Measurements from ENCODE around the gene TMC2. TPM values are rescaled to one million over a fixed set of nuclear protein-coding genes. Genes with fewer than 3 reads are reported as not detected.

Gene TMC2
- total RNA-seq, 2 donors from 2014 or later = 0.26 TPM; not detected in 1

DNA sequence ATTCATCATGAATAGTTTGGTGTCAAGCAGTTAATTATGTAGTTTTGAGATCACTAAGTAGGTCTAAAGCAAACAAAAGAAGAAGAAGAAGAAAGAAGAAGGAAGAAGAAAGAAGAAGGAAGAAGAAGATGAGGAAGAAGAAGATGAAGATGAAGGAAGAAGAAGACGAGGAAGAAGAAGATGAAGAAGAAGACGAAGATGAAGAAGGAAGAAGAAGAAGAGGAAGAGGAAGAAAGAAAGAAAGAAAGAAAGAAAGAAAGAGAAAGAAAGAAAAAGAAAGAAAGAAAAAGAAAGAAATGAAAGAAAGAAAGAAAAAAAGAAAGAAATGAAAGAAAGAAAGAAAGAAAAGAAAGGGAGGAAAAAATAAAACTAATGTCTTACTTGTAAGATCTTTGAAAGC is 9.2 kb downstream of the TMC2 start:
- no peaks in the 10 kb centered on the region for H3K36me3 ChIP-seq (replicated peaks in 1 of 2; ENCODE audit: insufficient read depth in 1 of 2, low read depth in 2 of 2)

GRCh38 chr20:2557873-2558580 is 21.7 kb downstream of the TMC2 start:
- intact Hi-C loops (cut with DNase I) = no loop called here
- Histone ChIP-seq H3K27me3 (peaks cover 0 to 11% of the 10 kb centered on the region in 2 donors), H3K4me1 (peaks cover 10% of the 10 kb centered on the region), H3K4me3 (no peak overlapping the region), H3K9me3 (no peaks in the 10 kb centered on the region), H3K36me3 (replicated peaks in 1 of 2; ENCODE audit: insufficient read depth in 1 of 2, low read depth in 2 of 2) (no peaks in the 10 kb centered on the region), H3K27ac (no peak overlapping the region)
- no peak for TF ChIP-seq POLR2A (IDR thresholded peaks at IDR 0.05)
- TF ChIP-seq CTCF (IDR thresholded peaks at IDR 0.05) = no peak
- 19 to 68% methylated on average over 5 to 22 of the region's 22 CpGs for WGBS, 2 donors
- DNase-seq (no peak), ATAC-seq (no peak)

More for the DNA sequence above, 9.2 kb downstream of the TMC2 start:
- WGBS, 2 donors = 54 to 64% methylated on average over 2 of the region's 2 CpGs
- ATAC-seq = no peak
- TF ChIP-seq POLR2A (IDR thresholded peaks at IDR 0.05) = no peak
- no peak for TF ChIP-seq CTCF (IDR thresholded peaks at IDR 0.05)
- no peaks in the 10 kb centered on the region for H3K4me1 ChIP-seq
- H3K9me3 ChIP-seq = no peaks in the 10 kb centered on the region
- H3K4me3 ChIP-seq = no peak overlapping the region
- no peaks in the 10 kb centered on the region for H3K27me3 ChIP-seq
- H3K27ac ChIP-seq = no peak overlapping the region
- intact Hi-C loops (cut with DNase I) = no loop called here
- DNase-seq = no peak

GRCh38 chr20:2558581-2559278 is 22.4 kb downstream of the TMC2 start:
- peaks cover 0 to 11% of the 10 kb centered on the region in 2 donors for H3K27me3 ChIP-seq
- ATAC-seq (no peak), DNase-seq (peak in 3 of 4 donors; percentile 6 to 27 (median 15))

GRCh38 chr20:2559279-2559626 is 22.9 kb downstream of the TMC2 start:
- Histone ChIP-seq H3K4me3 (no peak overlapping the region), H3K4me1 (peaks cover 10% of the 10 kb centered on the region), H3K36me3 (replicated peaks in 1 of 2; ENCODE audit: insufficient read depth in 1 of 2, low read depth in 2 of 2) (no peaks in the 10 kb centered on the region), H3K27ac (no peak overlapping the region), H3K9me3 (no peaks in the 10 kb centered on the region), H3K27me3 (peaks cover 0 to 11% of the 10 kb centered on the region in 2 donors)
- no peak for ATAC-seq
- DNase-seq = no peak
- intact Hi-C loops (cut with DNase I) = no loop called here
- 41 to 43% methylated on average over 3 of the region's 3 CpGs for WGBS, 2 donors
- TF ChIP-seq CTCF (IDR thresholded peaks at IDR 0.05) = no peak

More at GRCh38 chr20:2558581-2559278, 22.4 kb downstream of the TMC2 start:
- intact Hi-C loops (cut with DNase I) = no loop called here
- peaks cover 10% of the 10 kb centered on the region for H3K4me1 ChIP-seq
- no peak overlapping the region for H3K27ac ChIP-seq
- no peak for TF ChIP-seq POLR2A (IDR thresholded peaks at IDR 0.05)
- TF ChIP-seq CTCF (IDR thresholded peaks at IDR 0.05) = no peak
- H3K9me3 ChIP-seq = no peaks in the 10 kb centered on the region
- WGBS, 2 donors = 2 to 11% methylated on average over 3 to 51 of the region's 54 CpGs
- no peak overlapping the region for H3K4me3 ChIP-seq
- H3K36me3 ChIP-seq (replicated peaks in 1 of 2; ENCODE audit: insufficient read depth in 1 of 2, low read depth in 2 of 2) = no peaks in the 10 kb centered on the region
